Fibroblast of pulmonary artery (primary cell): ENCODE data around the gene HYI.

Source experiments
- DNase-seq: peaks from one replicate; pipeline ENCODE4 v3.0.0-alpha.2; 2010; ENCODE audit warnings: low read depth
- H3K4me3 ChIP-seq: replicated peaks from 2 replicates; pipeline ENCODE4 v1.5.1; 2011; ENCODE audit warnings: low read depth, mild to moderate bottlenecking, control low read depth, low read length, moderate library complexity
- TF ChIP-seq, protein P1 (sequence below): IDR thresholded peaks from 2 replicates; pipeline ENCODE4 v1.5.1; 2011; ENCODE audit warnings: mild to moderate bottlenecking, control low read depth, low read length, inconsistent platforms; ENCODE audit errors: missing control alignments

HYI gene

GRCh38 chr1:43452789-43453441 is 816 bp downstream of the HYI start:
- TF ChIP-seq, protein P1, sequence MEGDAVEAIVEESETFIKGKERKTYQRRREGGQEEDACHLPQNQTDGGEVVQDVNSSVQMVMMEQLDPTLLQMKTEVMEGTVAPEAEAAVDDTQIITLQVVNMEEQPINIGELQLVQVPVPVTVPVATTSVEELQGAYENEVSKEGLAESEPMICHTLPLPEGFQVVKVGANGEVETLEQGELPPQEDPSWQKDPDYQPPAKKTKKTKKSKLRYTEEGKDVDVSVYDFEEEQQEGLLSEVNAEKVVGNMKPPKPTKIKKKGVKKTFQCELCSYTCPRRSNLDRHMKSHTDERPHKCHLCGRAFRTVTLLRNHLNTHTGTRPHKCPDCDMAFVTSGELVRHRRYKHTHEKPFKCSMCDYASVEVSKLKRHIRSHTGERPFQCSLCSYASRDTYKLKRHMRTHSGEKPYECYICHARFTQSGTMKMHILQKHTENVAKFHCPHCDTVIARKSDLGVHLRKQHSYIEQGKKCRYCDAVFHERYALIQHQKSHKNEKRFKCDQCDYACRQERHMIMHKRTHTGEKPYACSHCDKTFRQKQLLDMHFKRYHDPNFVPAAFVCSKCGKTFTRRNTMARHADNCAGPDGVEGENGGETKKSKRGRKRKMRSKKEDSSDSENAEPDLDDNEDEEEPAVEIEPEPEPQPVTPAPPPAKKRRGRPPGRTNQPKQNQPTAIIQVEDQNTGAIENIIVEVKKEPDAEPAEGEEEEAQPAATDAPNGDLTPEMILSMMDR: no peak
- DNase-seq: peak; percentile 70
- peak overlapping the region; percentile 60 for H3K4me3 ChIP-seq

- DNase-seq: no peak
- no peak overlapping the region for H3K4me3 ChIP-seq
- TF ChIP-seq, protein P1: no peak
These were observed 1.8 kb downstream of the HYI start for GRCh38 chr1:43451701-43452532.

DNA sequence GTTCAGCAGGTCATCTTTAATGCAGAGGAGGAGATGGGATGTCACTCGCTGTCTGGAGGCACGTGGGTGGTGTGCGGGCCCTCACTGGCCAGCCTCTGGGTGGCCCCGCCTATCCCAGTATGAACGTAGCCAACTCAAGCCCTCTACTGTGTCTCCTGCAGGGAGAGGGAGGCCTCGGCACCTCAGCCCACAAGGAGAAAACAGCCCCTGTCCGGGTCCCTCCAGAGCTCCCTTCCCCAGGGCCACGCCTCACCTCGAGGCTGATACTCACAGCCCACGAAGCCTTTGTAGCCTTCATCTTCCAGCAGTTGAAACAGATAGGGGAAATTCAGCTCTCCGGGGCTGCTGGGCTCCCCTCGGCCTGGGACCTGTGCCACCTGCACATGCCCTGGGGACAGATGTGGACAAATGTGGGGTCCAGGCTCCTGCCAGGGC is 2.6 kb downstream of the HYI start:
- no peak for DNase-seq
- no peak overlapping the region for H3K4me3 ChIP-seq
- TF ChIP-seq, protein P1: no peak

DNA sequence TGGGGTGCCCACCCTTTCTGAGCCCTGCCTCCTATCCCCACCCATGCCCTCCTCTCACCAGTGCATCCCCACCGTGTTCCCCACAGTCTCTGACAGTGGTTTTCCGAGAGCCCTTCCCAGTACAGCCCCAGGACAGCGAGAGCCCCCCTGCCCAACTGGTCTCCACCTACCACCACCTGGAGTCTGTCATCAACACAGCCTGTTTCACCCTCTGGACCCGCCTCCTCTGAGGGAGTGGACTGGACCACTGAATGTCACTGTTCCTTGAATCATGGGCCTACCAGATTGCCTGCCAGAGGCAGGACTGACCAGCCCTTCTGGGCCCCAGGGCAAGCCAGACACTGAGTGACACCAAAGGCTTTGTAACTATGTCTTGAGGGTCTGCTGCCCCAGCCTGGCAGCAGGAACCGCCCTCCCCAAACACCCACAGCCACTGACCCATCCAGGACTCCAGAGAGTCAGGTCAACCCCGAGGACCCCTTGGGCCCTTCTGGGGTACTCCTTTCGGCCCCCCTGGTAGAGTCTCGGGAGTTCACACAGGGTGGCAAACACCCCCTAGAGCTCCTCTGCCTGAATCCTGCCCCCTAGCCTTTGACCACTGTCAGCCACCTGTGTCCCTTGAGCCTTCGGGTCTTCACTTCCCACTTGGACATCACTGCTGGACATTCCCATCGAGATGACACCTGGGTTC is 3.3 kb downstream of the HYI start:
- no peak overlapping the region for H3K4me3 ChIP-seq
- TF ChIP-seq, protein P1: no peak
- no peak for DNase-seq

GRCh38 chr1:43449708-43450069 is 4.0 kb downstream of the HYI start:
- no peak for DNase-seq
- TF ChIP-seq, protein P1: no peak
- H3K4me3 ChIP-seq: no peak overlapping the region

DNA sequence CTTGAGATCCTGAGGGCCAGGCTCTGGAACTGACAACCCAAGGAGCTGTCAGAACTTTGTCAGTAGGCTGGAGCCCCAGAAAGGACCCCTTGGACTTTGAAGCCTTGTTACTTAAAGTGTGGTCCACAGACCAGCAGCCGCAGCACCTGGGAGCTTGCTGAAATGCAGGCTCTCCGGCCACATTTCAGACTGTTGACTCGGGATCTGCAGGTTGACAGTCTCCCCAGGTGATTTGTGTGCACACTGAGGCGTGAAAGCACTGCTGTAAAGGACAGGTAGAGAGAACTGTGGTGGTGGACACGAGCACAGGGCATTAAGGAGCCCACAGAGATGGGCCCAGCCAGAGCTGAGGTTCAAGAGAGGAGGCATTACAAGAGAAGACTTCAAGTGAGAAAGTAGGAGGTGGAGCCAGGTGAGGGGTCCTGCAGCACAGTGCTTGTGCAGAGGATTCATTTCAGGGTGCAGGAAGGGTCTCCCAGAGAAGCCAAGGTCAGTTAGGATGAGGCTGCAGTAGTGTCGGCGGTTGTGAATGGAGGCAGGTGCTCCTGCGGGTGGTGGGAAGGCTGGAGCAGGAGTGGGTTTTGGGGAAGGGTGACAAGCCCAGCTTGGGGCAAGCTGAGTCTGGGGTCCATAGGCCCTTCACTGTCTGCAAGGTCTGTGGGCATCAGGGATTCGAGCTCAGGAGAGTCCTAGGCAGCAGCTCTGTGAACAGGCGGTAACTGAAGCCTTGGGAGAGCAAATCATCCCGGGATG is 4.6 kb downstream of the HYI start:
- TF ChIP-seq, protein P1: no peak
- no peak for DNase-seq
- H3K4me3 ChIP-seq: no peak overlapping the region
